SKM-1 (cell line): ENCODE data around the gene TMEM229B.

ENCODE experiments used
- DNase-seq: peaks from one replicate; lab custom pipeline; 2025; ENCODE audit not compliant: unreplicated experiment; lab: John Stamatoyannopoulos, UW

Gene TMEM229B

GRCh38 chr14:67487332-67487731, 1.2 kb downstream of the TMEM229B start:
- DNase-seq, result no peak

- DNase-seq, result no peak
Measured at GRCh38 chr14:67486890-67487289, 1.6 kb downstream of the TMEM229B start.

- no peak for DNase-seq
Measured at GRCh38 chr14:67485501-67486095, 2.9 kb downstream of the TMEM229B start.

GRCh38 chr14:67483579-67484285, 4.8 kb downstream of the TMEM229B start:
- DNase-seq, result no peak

- DNase-seq, result no peak
Measured at GRCh38 chr14:67482231-67483164, 6.0 kb downstream of the TMEM229B start.

GRCh38 chr14:67480011-67480410, 8.5 kb downstream of the TMEM229B start:
- no peak for DNase-seq

GRCh38 chr14:67478800-67479084, 9.8 kb downstream of the TMEM229B start:
- DNase-seq, result no peak

GRCh38 chr14:67477926-67478799, 10.4 kb downstream of the TMEM229B start:
- DNase-seq, result no peak

- DNase-seq, result no peak
Measured at GRCh38 chr14:67474366-67474765, 14.2 kb downstream of the TMEM229B start.

GRCh38 chr14:67473290-67474082, 15.0 kb downstream of the TMEM229B start:
- DNase-seq, result no peak

- no peak for DNase-seq
Measured at GRCh38 chr14:67472726-67473125, 15.8 kb downstream of the TMEM229B start.

GRCh38 chr14:67469954-67470353, 18.6 kb downstream of the TMEM229B start:
- no peak for DNase-seq

- no peak for DNase-seq
Measured at GRCh38 chr14:67468378-67468730, 20.2 kb downstream of the TMEM229B start.

- DNase-seq, result no peak
Measured at GRCh38 chr14:67467134-67467533, 21.4 kb downstream of the TMEM229B start.

GRCh38 chr14:67464879-67465278, 23.6 kb downstream of the TMEM229B start:
- no peak for DNase-seq

- no peak for DNase-seq
Measured at GRCh38 chr14:67464377-67464776, 24.1 kb downstream of the TMEM229B start.

- no peak for DNase-seq
Measured at GRCh38 chr14:67463900-67464299, 24.6 kb downstream of the TMEM229B start.

- no peak for DNase-seq
Measured at GRCh38 chr14:67461996-67462395, 26.5 kb downstream of the TMEM229B start.

GRCh38 chr14:67461341-67461985, 27.1 kb downstream of the TMEM229B start:
- no peak for DNase-seq

- DNase-seq, result no peak
Measured at GRCh38 chr14:67459336-67459735, 29.2 kb downstream of the TMEM229B start.
